Measurements from ENCODE around the gene IRF7. TPM values are rescaled to one million over a fixed set of nuclear protein-coding genes. Genes with fewer than 3 reads are reported as not detected.

The IRF7 gene
- total RNA-seq, 1 donor from 2014 or later = 7.6 TPM

GRCh38 chr11:563066-563811 is 52.5 kb downstream of the IRF7 start:
- DNase-seq = no peak

Small RNA genes lying within 50 kb of the gene (small RNA-seq; reads per million reads assigned to genes)
- 2.6 reads per million, percentile 86 among the genes with 10 or more reads in this experiment for gene MIR210

Other genes with a start within 250 kb of the IRF7 start
- 99.5 TPM for gene B4GALNT4, start 246.5 kb downstream of the IRF7 start, total RNA-seq
- gene PKP3, start 221.7 kb downstream of the IRF7 start, total RNA-seq = under 0.01 TPM
- 14.8 TPM for gene SIGIRR, start 201.0 kb downstream of the IRF7 start, total RNA-seq
- not detected for gene ANO9, start 173.9 kb downstream of the IRF7 start, total RNA-seq
- gene PTDSS2, start 165.7 kb downstream of the IRF7 start, total RNA-seq = 21.8 TPM
- gene RNH1, start 108.7 kb downstream of the IRF7 start, total RNA-seq = 42.1 TPM
- gene HRAS, start 80.4 kb downstream of the IRF7 start, total RNA-seq = 27.0 TPM
- 1.1 TPM for gene LRRC56, start 78.4 kb downstream of the IRF7 start, total RNA-seq
- gene LMNTD2, start 55.2 kb downstream of the IRF7 start, total RNA-seq = 0.16 TPM
- 2.5 TPM for gene RASSF7, start 55.0 kb downstream of the IRF7 start, total RNA-seq
- gene PHRF1, start 39.5 kb downstream of the IRF7 start, total RNA-seq = 27.3 TPM
- not detected for gene CDHR5, start 9.0 kb upstream of the IRF7 start, total RNA-seq
- gene SCT, start 11.2 kb upstream of the IRF7 start, total RNA-seq = not detected
- gene DRD4, start 21.3 kb upstream of the IRF7 start, total RNA-seq = 0.16 TPM
- 50.7 TPM for gene DEAF1, start 79.3 kb upstream of the IRF7 start, total RNA-seq
- 11.7 TPM for gene TMEM80, start 79.9 kb upstream of the IRF7 start, total RNA-seq
- gene EPS8L2, start 90.3 kb upstream of the IRF7 start, total RNA-seq = 1.4 TPM
- 61.0 TPM for gene TALDO1, start 131.5 kb upstream of the IRF7 start, total RNA-seq
- gene GATD1, start 161.5 kb upstream of the IRF7 start, total RNA-seq = 22.3 TPM
- 5.9 TPM for gene CEND1, start 174.1 kb upstream of the IRF7 start, total RNA-seq
- gene SLC25A22, start 182.3 kb upstream of the IRF7 start, total RNA-seq = 15.0 TPM
- gene PIDD1, start 189.3 kb upstream of the IRF7 start, total RNA-seq = 5.1 TPM
- gene RPLP2, start 194.0 kb upstream of the IRF7 start, total RNA-seq = 227 TPM
- gene PNPLA2, start 203.0 kb upstream of the IRF7 start, total RNA-seq = 5.3 TPM
- gene CRACR2B, start 212.0 kb upstream of the IRF7 start, total RNA-seq = 0.31 TPM
- gene CD151, start 217.0 kb upstream of the IRF7 start, total RNA-seq = 44.1 TPM
- 14.5 TPM for gene POLR2L, start 226.6 kb upstream of the IRF7 start, total RNA-seq
- gene TSPAN4, start 226.9 kb upstream of the IRF7 start, total RNA-seq = 18.6 TPM

Measured in occipital lobe (tissue), 3 donors.